Measurements from ENCODE around the gene DCDC2C. TPM values are rescaled to one million over a fixed set of nuclear protein-coding genes. Genes with fewer than 3 reads are reported as not detected.

DCDC2C gene
- total RNA-seq, 4 donors from 2014 or later, result not detected

DNA sequence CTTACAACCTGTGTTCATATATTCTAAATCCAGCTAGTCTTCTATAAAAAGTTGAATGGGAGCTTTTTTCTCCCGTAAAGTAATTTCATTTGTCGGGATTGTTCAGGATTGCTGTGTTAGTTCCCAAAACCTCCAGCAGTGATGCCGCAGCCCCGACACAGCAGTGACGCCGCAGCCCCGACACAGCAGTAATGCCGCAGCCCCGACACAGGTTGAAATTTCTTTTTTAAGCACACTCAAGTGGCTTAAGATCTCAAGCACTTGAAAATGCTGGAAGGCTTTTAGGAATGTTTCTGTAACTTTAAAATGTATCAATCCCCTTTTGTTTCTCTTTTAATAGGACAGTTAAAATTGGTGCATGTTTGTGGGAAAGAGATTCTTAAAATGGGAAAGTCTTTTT, 145.4 kb downstream of the DCDC2C start:
- Histone ChIP-seq H3K4me1 (no peaks in the 10 kb centered on the region), H3K27ac (no peak overlapping the region), H3K4me3 (no peak overlapping the region), H3K36me3 (no peaks in the 10 kb centered on the region), H3K27me3 (no peaks in the 10 kb centered on the region), H3K9me3 (peaks cover 0 to 1% of the 10 kb centered on the region in 2 donors)
- TF ChIP-seq, protein P1, sequence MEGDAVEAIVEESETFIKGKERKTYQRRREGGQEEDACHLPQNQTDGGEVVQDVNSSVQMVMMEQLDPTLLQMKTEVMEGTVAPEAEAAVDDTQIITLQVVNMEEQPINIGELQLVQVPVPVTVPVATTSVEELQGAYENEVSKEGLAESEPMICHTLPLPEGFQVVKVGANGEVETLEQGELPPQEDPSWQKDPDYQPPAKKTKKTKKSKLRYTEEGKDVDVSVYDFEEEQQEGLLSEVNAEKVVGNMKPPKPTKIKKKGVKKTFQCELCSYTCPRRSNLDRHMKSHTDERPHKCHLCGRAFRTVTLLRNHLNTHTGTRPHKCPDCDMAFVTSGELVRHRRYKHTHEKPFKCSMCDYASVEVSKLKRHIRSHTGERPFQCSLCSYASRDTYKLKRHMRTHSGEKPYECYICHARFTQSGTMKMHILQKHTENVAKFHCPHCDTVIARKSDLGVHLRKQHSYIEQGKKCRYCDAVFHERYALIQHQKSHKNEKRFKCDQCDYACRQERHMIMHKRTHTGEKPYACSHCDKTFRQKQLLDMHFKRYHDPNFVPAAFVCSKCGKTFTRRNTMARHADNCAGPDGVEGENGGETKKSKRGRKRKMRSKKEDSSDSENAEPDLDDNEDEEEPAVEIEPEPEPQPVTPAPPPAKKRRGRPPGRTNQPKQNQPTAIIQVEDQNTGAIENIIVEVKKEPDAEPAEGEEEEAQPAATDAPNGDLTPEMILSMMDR (IDR thresholded peaks at IDR 0.05), result no peak
- no peak for TF ChIP-seq POLR2A (IDR thresholded peaks at IDR 0.05)
- no peak for DNase-seq
- intact Hi-C loops (cut with DNase I; ENCODE audit: low total_unique reads), result no loop called here

DNA sequence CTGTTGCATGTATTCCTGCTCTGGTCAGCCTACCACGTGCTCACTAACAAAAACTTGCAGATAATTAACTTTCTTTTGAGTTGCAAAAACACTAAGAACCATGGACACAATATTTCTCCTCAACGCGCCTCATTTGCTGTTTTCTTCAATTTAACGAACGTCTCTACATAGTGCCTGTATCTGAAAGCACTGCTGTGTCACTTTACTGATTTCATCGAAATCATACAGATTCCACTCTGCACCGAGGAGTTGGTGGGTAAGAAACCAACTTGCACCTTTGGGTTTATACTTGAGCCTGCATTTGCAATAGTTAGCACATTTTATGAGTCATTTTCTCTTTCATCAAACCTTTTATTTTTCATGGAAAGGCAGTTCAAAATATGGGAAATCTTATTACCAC, 145.8 kb downstream of the DCDC2C start:
- no peaks in the 10 kb centered on the region for H3K4me1 ChIP-seq
- intact Hi-C loops (cut with DNase I; ENCODE audit: low total_unique reads), result no loop called here
- H3K27me3 ChIP-seq, result no peaks in the 10 kb centered on the region
- H3K9me3 ChIP-seq, result peaks cover 0 to 4% of the 10 kb centered on the region in 2 donors
- H3K4me3 ChIP-seq, result no peak overlapping the region
- no peak for DNase-seq
- no peak overlapping the region for H3K27ac ChIP-seq
- TF ChIP-seq, protein P1 (IDR thresholded peaks at IDR 0.05), result no peak
- TF ChIP-seq POLR2A (IDR thresholded peaks at IDR 0.05), result no peak
- H3K36me3 ChIP-seq, result no peaks in the 10 kb centered on the region

DNA sequence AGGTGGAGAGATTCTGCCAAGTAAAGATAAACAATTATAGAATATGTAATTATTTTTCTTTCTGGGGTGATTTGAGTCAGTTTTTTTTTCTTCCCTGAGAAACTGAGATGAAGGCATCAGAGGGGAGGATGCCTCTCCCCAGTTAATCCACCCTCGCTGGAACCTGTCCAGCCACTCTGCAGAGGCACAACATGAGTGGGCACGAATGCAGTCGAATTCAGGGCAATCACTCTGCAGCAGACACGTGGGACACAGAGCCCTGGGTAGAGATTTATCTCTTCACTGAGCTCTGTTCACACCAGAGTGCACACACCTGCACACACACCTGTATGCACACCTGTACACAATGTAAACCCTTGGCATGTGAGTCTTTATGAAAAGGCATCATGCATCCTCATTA, 154.2 kb downstream of the DCDC2C start:
- no peaks in the 10 kb centered on the region for H3K36me3 ChIP-seq
- H3K27me3 ChIP-seq, result no peaks in the 10 kb centered on the region
- H3K9me3 ChIP-seq, result peaks cover 0 to 4% of the 10 kb centered on the region in 2 donors
- TF ChIP-seq, protein P1 (IDR thresholded peaks at IDR 0.05), result no peak
- no peak for TF ChIP-seq POLR2A (IDR thresholded peaks at IDR 0.05)
- intact Hi-C loops (cut with DNase I; ENCODE audit: low total_unique reads), result no loop called here
- no peak for DNase-seq
- H3K4me1 ChIP-seq, result no peaks in the 10 kb centered on the region
- H3K4me3 ChIP-seq, result no peak overlapping the region
- H3K27ac ChIP-seq, result no peak overlapping the region

DNA sequence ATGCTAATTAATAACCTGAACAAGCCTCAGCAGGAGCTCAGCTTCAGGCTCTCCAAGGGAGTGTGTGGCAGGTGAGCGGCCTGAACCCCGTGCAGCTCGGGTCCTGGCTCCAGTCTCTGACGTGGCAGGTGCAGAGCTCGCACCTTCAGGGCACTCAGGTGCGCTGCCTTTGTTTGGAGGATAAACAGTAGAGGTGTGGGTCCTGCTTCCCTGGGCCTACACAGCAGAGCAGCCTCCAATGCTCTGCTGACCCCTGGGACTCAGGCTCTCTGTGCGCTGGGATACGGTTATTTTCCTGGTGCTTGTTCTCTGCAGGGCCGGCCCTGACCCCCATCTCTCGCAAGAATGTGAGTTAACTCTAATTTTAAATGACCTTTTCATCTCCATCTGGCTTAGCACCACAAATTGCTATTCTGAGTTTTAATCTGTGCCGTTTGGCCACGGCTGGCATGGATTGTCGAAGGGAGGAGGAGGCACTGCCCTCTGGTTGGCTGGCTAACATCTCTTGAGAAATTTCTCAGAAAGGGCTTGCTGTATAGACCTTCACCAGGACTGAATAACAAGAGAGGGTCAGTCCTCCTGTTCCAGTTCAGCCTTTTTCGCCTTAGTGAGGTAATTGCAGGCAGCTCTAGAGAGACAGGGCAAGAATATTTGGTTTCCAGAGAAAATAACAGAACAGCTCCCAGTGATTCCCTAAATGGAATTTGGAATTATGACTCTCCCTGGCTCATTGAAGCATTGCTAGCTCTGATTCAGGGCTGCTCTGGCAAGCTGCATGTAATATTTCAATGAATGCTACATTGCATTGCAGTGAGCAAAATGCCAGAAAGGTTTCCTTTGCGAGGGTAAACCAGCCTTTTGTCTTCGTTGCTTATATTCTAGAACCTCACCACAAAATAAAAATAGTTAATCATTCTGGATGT, 161.8 kb downstream of the DCDC2C start:
- Histone ChIP-seq H3K4me3 (no peak overlapping the region), H3K27me3 (no peaks in the 10 kb centered on the region), H3K27ac (no peak overlapping the region), H3K4me1 (no peaks in the 10 kb centered on the region), H3K9me3 (no peaks in the 10 kb centered on the region), H3K36me3 (no peaks in the 10 kb centered on the region)
- intact Hi-C loops (cut with DNase I; ENCODE audit: low total_unique reads), result no loop called here
- TF ChIP-seq POLR2A (IDR thresholded peaks at IDR 0.05), result no peak
- TF ChIP-seq, protein P1 (IDR thresholded peaks at IDR 0.05), result no peak
- DNase-seq, result no peak

DNA sequence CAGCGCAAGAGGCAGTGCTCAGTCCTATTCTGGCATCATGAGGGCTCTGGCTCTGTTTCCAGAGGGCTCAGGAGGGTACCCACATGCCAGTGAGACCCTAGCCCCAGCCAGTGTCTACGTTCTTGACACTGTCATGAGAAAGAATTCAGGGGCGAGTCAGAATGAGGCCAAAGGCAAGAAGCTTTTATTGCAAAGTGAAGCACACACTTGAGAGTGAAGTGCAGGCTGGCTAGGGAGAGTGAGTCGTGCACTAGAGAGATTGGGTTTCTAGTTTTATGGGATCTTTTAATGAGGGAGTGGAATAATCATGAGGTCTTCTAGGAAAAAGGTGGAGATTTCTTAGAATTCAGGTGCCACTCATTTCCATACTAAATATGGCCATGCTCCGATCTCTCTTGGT, 164.1 kb downstream of the DCDC2C start:
- TF ChIP-seq, protein P1 (IDR thresholded peaks at IDR 0.05), result no peak
- TF ChIP-seq POLR2A (IDR thresholded peaks at IDR 0.05), result no peak
- Histone ChIP-seq H3K4me1 (no peaks in the 10 kb centered on the region), H3K27ac (no peak overlapping the region), H3K4me3 (no peak overlapping the region), H3K36me3 (no peaks in the 10 kb centered on the region), H3K27me3 (no peaks in the 10 kb centered on the region), H3K9me3 (no peaks in the 10 kb centered on the region)
- intact Hi-C loops (cut with DNase I; ENCODE audit: low total_unique reads), result no loop called here
- no peak for DNase-seq

Data from uterus (tissue), 4 donors.